Choroid plexus epithelial cell (primary cell): ENCODE data around the gene FGF6.

Experiments used
- DNase-seq: peaks from one replicate; pipeline ENCODE4 v3.0.0-alpha.2; 2010; ENCODE audit warnings: low read depth
- H3K4me3 ChIP-seq: 2 replicates; pipeline ENCODE4 v1.5.1; 2011; ENCODE audit warnings: low read depth, mild to moderate bottlenecking, control low read depth, low read length, moderate library complexity
- CTCF ChIP-seq: conservative IDR thresholded peaks from 2 replicates; pipeline ENCODE4 v1.5.1; 2011; ENCODE audit warnings: low read depth, mild to moderate bottlenecking, control low read depth, inconsistent platforms, low read length, moderate library complexity

FGF6 gene

GRCh38 chr12:4421590-4422031 is 24.0 kb downstream of the FGF6 start:
- no peak overlapping the region for H3K4me3 ChIP-seq
- TF ChIP-seq CTCF: peak; percentile 73
- DNase-seq: peak; percentile 61

- TF ChIP-seq CTCF: no peak
- H3K4me3 ChIP-seq: no peak overlapping the region
- DNase-seq: no peak
These were observed 25.4 kb downstream of the FGF6 start for GRCh38 chr12:4420138-4420670.

GRCh38 chr12:4418913-4419312 is 26.7 kb downstream of the FGF6 start:
- no peak overlapping the region for H3K4me3 ChIP-seq
- DNase-seq: no peak
- TF ChIP-seq CTCF: no peak

- no peak for TF ChIP-seq CTCF
- no peak for DNase-seq
- H3K4me3 ChIP-seq: no peak overlapping the region
These were observed 27.7 kb downstream of the FGF6 start for GRCh38 chr12:4417936-4418335.

GRCh38 chr12:4417455-4417854 is 28.2 kb downstream of the FGF6 start:
- no peak overlapping the region for H3K4me3 ChIP-seq
- no peak for TF ChIP-seq CTCF
- DNase-seq: peak; percentile 8

GRCh38 chr12:4416276-4416675 is 29.3 kb downstream of the FGF6 start:
- no peak for DNase-seq
- H3K4me3 ChIP-seq: no peak overlapping the region
- TF ChIP-seq CTCF: no peak

GRCh38 chr12:4412465-4412864 is 33.1 kb downstream of the FGF6 start:
- H3K4me3 ChIP-seq: no peak overlapping the region
- DNase-seq: no peak
- no peak for TF ChIP-seq CTCF
